ENCODE data around the gene KLHDC4. TPM values are rescaled to one million over a fixed set of nuclear protein-coding genes. Genes with fewer than 3 reads are reported as not detected.

KLHDC4 gene
- total and polyA plus RNA-seq, 4 donors = 8.2 to 27.6 (median 14.2) TPM

DNA sequence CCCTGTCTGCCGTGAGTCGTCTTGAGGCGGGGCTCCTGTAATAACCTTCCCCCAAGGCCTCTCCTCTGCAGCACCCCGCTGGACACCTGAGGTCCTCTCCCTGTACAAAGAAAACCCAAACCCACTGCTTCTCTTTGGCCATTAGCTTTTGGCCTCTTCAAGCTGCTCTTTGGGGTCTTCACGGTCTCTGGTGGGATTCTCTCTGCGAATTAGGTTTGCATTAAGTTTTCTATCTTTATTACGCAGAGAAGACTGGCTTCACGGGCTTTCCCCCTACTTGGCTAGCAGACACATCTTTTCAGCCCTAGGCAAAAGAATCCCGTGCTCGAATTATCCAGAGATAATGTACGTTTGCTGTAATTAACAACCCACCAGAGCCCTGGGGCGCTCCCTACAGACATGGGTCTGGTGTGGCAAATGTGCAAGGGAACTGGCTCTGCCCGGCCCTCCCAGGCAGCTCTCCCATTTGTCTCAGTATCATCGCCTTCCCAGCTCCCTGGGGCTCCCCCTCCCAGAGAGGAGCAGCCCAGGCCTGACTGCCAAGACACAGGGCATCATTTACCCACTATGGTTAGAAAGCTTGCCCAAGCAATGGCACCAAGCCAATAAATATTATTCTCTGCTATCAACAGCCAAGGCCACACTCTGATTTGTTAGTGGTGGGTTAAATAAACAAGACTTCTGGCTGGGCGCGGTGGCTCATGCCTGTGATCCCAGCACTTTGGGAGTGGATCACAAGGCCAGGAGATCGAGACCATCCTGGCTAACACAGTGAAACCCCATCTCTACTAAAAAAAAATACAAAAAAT is 24.7 kb upstream of the KLHDC4 start:
- H3K27ac ChIP-seq (ENCODE audit: low read depth in 1 of 2, low read length in 2 of 2) = peak overlapping the region; percentile 93 to 95
- no peak overlapping the region for H3K4me3 ChIP-seq (ENCODE audit: low read depth in 1 of 3, low read length in 3 of 3)
- TF ChIP-seq EGR1 (IDR thresholded peaks at IDR 0.05; ENCODE audit: low read depth in 2 of 2) (no peak), TAF1 (conservative IDR thresholded peaks at IDR 0.05) (no peak), FOXA1 (IDR thresholded peaks at IDR 0.05) (peak; percentile 89), MAX (IDR thresholded peaks at IDR 0.05) (no peak), YY1 (IDR thresholded peaks at IDR 0.05) (no peak), FOXA2 (IDR thresholded peaks at IDR 0.05) (peak; percentile 90), ZBTB33 (IDR thresholded peaks at IDR 0.05) (no peak), HNF4G (IDR thresholded peaks at IDR 0.05) (no peak), ATF3 (IDR thresholded peaks at IDR 0.05) (no peak), HNF4A (conservative IDR thresholded peaks at IDR 0.05) (peak in 1 of 2 donors; percentile 72), GABPA (IDR thresholded peaks at IDR 0.05 in 1 of 2, conservative IDR thresholded peaks at IDR 0.05 in 1 of 2) (no peak), RAD21 (IDR thresholded peaks at IDR 0.05) (peak in 1 of 2 donors; percentile 16), RXRA (IDR thresholded peaks at IDR 0.05) (peak in 1 of 2 donors; percentile 68), REST (IDR thresholded peaks at IDR 0.05) (no peak), JUND (IDR thresholded peaks at IDR 0.05) (peak in 1 of 2 donors; percentile 27), SP1 (IDR thresholded peaks at IDR 0.05) (no peak), NR2F2 (IDR thresholded peaks at IDR 0.05) (no peak)
- TF ChIP-seq, protein P1, sequence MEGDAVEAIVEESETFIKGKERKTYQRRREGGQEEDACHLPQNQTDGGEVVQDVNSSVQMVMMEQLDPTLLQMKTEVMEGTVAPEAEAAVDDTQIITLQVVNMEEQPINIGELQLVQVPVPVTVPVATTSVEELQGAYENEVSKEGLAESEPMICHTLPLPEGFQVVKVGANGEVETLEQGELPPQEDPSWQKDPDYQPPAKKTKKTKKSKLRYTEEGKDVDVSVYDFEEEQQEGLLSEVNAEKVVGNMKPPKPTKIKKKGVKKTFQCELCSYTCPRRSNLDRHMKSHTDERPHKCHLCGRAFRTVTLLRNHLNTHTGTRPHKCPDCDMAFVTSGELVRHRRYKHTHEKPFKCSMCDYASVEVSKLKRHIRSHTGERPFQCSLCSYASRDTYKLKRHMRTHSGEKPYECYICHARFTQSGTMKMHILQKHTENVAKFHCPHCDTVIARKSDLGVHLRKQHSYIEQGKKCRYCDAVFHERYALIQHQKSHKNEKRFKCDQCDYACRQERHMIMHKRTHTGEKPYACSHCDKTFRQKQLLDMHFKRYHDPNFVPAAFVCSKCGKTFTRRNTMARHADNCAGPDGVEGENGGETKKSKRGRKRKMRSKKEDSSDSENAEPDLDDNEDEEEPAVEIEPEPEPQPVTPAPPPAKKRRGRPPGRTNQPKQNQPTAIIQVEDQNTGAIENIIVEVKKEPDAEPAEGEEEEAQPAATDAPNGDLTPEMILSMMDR (IDR thresholded peaks at IDR 0.05; ENCODE audit: low read depth, low read length, missing input control) = no peak
- DNase-seq (ENCODE audit: low spot score) = no peak
- peak overlapping the region in 1 of 2 donors; percentile 21 for H3K9ac ChIP-seq (ENCODE audit: low read depth in 1 of 2, low read length in 2 of 2)
- H3K9me3 ChIP-seq (ENCODE audit: control insufficient read depth in 4 of 4, low read length in 3 of 4) = no peaks in the 10 kb centered on the region
- H3K36me3 ChIP-seq (ENCODE audit: control insufficient read depth in 4 of 4, insufficient read depth in 3 of 4, low read depth in 1 of 4, low read length in 3 of 4) = no peaks in the 10 kb centered on the region
- H3K27me3 ChIP-seq (ENCODE audit: control insufficient read depth in 4 of 4, insufficient read depth in 4 of 4, low read length in 3 of 4) = no peaks in the 10 kb centered on the region
- 55% methylated on average over 17 of the region's 17 CpGs for WGBS
- H3K4me1 ChIP-seq (ENCODE audit: control insufficient read depth in 4 of 4, insufficient read depth in 4 of 4, low read length in 3 of 4) = peaks cover 12 to 51% (median 33%) of the 10 kb centered on the region in 4 donors

Data from liver (tissue), 9 donors.